GM23338 (cell line): Measurements from ENCODE around the gene CDH15.

Experiments used
- CREB1 ChIP-seq: fragments of 250-450 bp; sonication (Bioruptor Pico); IDR thresholded peaks from 2 replicates; pipeline ENCODE4 v1.5.0; 2020; ENCODE audit warnings: low read depth, mild to moderate bottlenecking, moderate library complexity
- CTCF ChIP-seq, 2 experiments: fragments of 200-600 bp in 1 of 2; sonication (generic) in 1 of 2; conservative IDR thresholded peaks; 2 replicates each; pipeline versions ENCODE4 v1.5.1 to v1.6.1; 2016 to 2017; ENCODE audit warnings: antibody characterized with exemption in 2 of 2, low read depth in 2 of 2, mild to moderate bottlenecking in 2 of 2, moderate library complexity in 1 of 2
- ETS1 ChIP-seq: IDR thresholded peaks from 2 replicates; pipeline ENCODE4 v1.6.1; 2016; ENCODE audit warnings: antibody characterized with exemption
- EZH2 ChIP-seq: fragments of 200-600 bp; sonication (generic); IDR thresholded peaks from one replicate; pipeline ENCODE4 v1.8.0; 2017; ENCODE audit warnings: antibody characterized with exemption, mild to moderate bottlenecking, low read depth; ENCODE audit not compliant: unreplicated experiment
- EZH2phosphoT487 ChIP-seq: fragments of 200-600 bp; sonication (generic); IDR thresholded peaks from one replicate; pipeline ENCODE4 v1.8.1; 2018; ENCODE audit warnings: antibody characterized with exemption; ENCODE audit not compliant: unreplicated experiment
- JUNB ChIP-seq: IDR thresholded peaks from one replicate; pipeline ENCODE4 v1.6.1; 2016; ENCODE audit warnings: antibody characterized with exemption; ENCODE audit not compliant: unreplicated experiment
- NANOG ChIP-seq: IDR thresholded peaks from 2 replicates; pipeline ENCODE4 v1.6.1; 2016; ENCODE audit warnings: antibody characterized with exemption, borderline replicate concordance
- POLR2AphosphoS5 ChIP-seq: IDR thresholded peaks from 2 replicates; pipeline ENCODE4 v1.6.1; 2016; ENCODE audit warnings: antibody characterized with exemption, low read depth
- REST ChIP-seq: IDR thresholded peaks from one replicate; pipeline ENCODE4 v1.6.1; 2018; ENCODE audit warnings: antibody characterized with exemption; ENCODE audit not compliant: unreplicated experiment
- STAT1 ChIP-seq: IDR thresholded peaks from one replicate; pipeline ENCODE4 v1.6.1; 2016; ENCODE audit warnings: antibody characterized with exemption; ENCODE audit not compliant: unreplicated experiment
- ZNF114 ChIP-seq: fragments of 250-450 bp; sonication (Bioruptor Pico); IDR thresholded peaks from 2 replicates; pipeline ENCODE4 v1.5.0; 2020; ENCODE audit warnings: mild to moderate bottlenecking, moderate library complexity
- ZNF331 ChIP-seq: fragments of 250-450 bp; sonication (Bioruptor Pico); IDR thresholded peaks from 2 replicates; pipeline ENCODE4 v1.5.0; 2020; ENCODE audit warnings: low read depth, mild to moderate bottlenecking, moderate library complexity
- TF ChIP-seq, protein P1 (sequence below): fragments of 250-450 bp; sonication (Bioruptor Pico); IDR thresholded peaks from 2 replicates; pipeline ENCODE4 v1.5.0; 2020; ENCODE audit warnings: mild to moderate bottlenecking, moderate library complexity

DNA sequence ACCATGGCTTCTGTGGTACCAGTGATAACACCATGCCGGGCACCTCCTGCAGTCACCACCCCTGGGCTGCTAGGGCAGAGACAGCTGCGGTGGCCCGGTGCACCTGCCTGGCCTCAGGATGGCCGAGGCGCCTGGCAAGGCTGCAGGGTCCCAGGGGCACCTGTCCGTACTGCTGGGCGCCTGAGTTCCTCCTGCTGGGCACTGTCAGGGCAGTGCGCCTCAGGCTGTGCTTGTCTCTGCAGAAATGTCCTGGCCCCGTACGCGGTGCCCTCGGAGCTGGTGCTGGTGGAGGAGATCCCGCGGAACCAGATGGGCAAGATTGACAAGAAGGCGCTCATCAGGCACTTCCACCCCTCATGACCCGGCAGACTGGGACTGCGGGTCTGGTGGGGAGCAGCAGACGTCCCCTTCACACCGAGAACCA lies 17.7 kb upstream of the CDH15 start:
- no peak for TF ChIP-seq POLR2AphosphoS5
- no peak for TF ChIP-seq CTCF (conservative IDR thresholded peaks at IDR 0.05; ENCODE audit: low read depth in 2 of 2)
- TF ChIP-seq EZH2, result no peak
- TF ChIP-seq JUNB, result no peak
- TF ChIP-seq REST, result no peak
- TF ChIP-seq EZH2phosphoT487, result no peak
- TF ChIP-seq, protein P1, sequence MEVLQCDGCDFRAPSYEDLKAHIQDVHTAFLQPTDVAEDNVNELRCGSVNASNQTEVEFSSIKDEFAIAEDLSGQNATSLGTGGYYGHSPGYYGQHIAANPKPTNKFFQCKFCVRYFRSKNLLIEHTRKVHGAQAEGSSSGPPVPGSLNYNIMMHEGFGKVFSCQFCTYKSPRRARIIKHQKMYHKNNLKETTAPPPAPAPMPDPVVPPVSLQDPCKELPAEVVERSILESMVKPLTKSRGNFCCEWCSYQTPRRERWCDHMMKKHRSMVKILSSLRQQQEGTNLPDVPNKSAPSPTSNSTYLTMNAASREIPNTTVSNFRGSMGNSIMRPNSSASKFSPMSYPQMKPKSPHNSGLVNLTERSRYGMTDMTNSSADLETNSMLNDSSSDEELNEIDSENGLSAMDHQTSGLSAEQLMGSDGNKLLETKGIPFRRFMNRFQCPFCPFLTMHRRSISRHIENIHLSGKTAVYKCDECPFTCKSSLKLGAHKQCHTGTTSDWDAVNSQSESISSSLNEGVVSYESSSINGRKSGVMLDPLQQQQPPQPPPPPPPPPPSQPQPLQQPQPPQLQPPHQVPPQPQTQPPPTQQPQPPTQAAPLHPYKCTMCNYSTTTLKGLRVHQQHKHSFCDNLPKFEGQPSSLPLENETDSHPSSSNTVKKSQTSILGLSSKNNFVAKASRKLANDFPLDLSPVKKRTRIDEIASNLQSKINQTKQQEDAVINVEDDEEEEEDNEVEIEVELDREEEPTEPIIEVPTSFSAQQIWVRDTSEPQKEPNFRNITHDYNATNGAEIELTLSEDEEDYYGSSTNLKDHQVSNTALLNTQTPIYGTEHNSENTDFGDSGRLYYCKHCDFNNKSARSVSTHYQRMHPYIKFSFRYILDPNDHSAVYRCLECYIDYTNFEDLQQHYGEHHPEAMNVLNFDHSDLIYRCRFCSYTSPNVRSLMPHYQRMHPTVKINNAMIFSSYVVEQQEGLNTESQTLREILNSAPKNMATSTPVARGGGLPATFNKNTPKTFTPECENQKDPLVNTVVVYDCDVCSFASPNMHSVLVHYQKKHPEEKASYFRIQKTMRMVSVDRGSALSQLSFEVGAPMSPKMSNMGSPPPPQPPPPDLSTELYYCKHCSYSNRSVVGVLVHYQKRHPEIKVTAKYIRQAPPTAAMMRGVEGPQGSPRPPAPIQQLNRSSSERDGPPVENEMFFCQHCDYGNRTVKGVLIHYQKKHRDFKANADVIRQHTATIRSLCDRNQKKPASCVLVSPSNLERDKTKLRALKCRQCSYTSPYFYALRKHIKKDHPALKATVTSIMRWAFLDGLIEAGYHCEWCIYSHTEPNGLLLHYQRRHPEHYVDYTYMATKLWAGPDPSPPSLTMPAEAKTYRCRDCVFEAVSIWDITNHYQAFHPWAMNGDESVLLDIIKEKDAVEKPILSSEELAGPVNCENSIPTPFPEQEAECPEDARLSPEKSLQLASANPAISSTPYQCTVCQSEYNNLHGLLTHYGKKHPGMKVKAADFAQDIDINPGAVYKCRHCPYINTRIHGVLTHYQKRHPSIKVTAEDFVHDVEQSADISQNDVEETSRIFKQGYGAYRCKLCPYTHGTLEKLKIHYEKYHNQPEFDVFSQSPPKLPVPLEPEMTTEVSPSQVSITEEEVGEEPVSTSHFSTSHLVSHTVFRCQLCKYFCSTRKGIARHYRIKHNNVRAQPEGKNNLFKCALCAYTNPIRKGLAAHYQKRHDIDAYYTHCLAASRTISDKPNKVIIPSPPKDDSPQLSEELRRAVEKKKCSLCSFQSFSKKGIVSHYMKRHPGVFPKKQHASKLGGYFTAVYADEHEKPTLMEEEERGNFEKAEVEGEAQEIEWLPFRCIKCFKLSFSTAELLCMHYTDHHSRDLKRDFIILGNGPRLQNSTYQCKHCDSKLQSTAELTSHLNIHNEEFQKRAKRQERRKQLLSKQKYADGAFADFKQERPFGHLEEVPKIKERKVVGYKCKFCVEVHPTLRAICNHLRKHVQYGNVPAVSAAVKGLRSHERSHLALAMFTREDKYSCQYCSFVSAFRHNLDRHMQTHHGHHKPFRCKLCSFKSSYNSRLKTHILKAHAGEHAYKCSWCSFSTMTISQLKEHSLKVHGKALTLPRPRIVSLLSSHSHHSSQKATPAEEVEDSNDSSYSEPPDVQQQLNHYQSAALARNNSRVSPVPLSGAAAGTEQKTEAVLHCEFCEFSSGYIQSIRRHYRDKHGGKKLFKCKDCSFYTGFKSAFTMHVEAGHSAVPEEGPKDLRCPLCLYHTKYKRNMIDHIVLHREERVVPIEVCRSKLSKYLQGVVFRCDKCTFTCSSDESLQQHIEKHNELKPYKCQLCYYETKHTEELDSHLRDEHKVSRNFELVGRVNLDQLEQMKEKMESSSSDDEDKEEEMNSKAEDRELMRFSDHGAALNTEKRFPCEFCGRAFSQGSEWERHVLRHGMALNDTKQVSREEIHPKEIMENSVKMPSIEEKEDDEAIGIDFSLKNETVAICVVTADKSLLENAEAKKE (CRISPR knock-in tag), result no peak
- TF ChIP-seq NANOG, result no peak
- TF ChIP-seq ZNF331 (CRISPR knock-in tag), result no peak
- no peak for TF ChIP-seq ZNF114 (CRISPR knock-in tag)
- TF ChIP-seq ETS1, result no peak
- TF ChIP-seq CREB1 (CRISPR knock-in tag), result no peak
- TF ChIP-seq STAT1, result no peak
